Nephron (organoid): ENCODE measurements around the gene TRIM62.

Experiments used
- H3K27ac Mint-ChIP-seq, 3 experiments: 2 replicates each; pipeline ENCODE4 v1.8.0; 2020; ENCODE audit warnings: mixed read lengths in 3 of 3, mild to moderate bottlenecking in 2 of 3, moderate library complexity in 1 of 3
- H3K27me3 Mint-ChIP-seq: 2 replicates; pipeline ENCODE4 v1.8.0; 2021; ENCODE audit warnings: low read depth, mild to moderate bottlenecking, moderate library complexity, mixed read lengths
- H3K36me3 Mint-ChIP-seq: 2 replicates; pipeline ENCODE4 v1.8.0; 2020; ENCODE audit warnings: low read depth, mixed read lengths
- H3K4me1 Mint-ChIP-seq: 2 replicates; pipeline ENCODE4 v1.8.0; 2020; ENCODE audit warnings: mixed read lengths
- H3K4me3 Mint-ChIP-seq, 3 experiments: 2 replicates each; pipeline ENCODE4 v1.8.0; 2020; ENCODE audit warnings: mild to moderate bottlenecking in 3 of 3, mixed read lengths in 3 of 3, moderate library complexity in 2 of 3
- H3K9me3 Mint-ChIP-seq: 2 replicates; pipeline ENCODE4 v1.8.0; 2020; ENCODE audit warnings: mixed read lengths
- CTCF ChIP-seq, 3 experiments: fragments of 200-600 bp; sonication (generic); IDR thresholded peaks; one replicate each; pipeline ENCODE4 v1.5.0; 2021; ENCODE audit warnings: antibody characterized with exemption in 3 of 3; ENCODE audit not compliant: unreplicated experiment in 3 of 3

TRIM62 gene

DNA sequence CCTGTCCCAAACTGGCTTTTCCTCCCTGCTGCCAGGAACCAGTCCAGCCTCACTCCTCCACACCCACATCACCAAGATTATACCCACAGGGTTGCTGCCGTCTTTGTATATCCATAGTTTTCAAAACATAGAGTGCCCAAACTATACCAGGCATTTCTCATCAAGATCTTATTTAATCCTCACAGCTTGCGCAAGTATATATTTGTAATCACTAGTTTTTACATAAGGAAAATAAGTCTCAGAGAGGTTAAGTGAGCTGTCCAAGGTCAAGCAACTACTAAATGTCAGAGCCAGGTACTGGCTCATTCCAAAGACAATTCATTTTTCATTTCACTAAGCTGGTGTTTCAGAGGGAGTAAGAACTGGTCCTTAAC is 39.5 kb upstream of the TRIM62 start:
- Mint-ChIP-seq H3K27me3 (peaks cover 6% of the 10 kb centered on the region), H3K27ac (no peak overlapping the region), H3K9me3 (peaks cover 16% of the 10 kb centered on the region), H3K4me1 (no peaks in the 10 kb centered on the region), H3K4me3 (no peak overlapping the region), H3K36me3 (peaks cover 4% of the 10 kb centered on the region)
- TF ChIP-seq CTCF (IDR thresholded peaks at IDR 0.05; ENCODE audit: unreplicated experiment in 3 of 3): no peak

DNA sequence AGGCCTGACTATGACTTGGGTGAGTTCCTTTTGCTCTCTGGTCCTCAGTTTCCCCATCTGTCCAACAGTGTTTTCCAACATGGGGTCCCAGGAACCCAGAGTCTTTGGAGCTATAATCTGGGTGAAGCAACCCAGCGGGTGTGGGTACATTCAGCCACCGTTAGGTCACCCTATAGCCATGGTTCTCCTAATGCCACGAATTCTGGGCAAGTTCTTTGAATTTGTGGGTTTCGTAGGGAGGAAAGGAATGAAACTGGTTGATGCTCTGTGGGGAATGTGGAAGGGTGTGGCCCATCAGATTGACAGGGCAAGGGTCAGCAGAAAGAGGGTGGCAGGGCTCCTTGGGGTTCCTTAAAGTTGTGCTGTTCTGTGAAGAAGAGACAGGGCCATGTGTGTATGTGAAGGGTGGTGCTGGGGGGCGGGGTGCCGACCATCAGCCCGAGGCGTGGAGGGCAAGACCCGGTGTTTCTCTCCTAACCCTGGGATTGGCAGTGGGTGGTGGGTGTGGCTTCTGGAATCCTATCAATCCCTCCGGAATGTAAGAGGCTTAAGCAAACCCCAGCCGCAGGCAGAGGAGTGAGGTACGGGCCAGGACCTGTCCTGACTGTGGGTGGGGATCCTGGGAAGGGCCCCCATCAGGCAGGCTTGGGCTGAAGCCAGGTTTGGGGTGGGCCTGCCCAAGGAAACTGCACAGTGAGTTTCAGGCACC is 39.0 kb upstream of the TRIM62 start:
- H3K27ac Mint-ChIP-seq: no peak overlapping the region

DNA sequence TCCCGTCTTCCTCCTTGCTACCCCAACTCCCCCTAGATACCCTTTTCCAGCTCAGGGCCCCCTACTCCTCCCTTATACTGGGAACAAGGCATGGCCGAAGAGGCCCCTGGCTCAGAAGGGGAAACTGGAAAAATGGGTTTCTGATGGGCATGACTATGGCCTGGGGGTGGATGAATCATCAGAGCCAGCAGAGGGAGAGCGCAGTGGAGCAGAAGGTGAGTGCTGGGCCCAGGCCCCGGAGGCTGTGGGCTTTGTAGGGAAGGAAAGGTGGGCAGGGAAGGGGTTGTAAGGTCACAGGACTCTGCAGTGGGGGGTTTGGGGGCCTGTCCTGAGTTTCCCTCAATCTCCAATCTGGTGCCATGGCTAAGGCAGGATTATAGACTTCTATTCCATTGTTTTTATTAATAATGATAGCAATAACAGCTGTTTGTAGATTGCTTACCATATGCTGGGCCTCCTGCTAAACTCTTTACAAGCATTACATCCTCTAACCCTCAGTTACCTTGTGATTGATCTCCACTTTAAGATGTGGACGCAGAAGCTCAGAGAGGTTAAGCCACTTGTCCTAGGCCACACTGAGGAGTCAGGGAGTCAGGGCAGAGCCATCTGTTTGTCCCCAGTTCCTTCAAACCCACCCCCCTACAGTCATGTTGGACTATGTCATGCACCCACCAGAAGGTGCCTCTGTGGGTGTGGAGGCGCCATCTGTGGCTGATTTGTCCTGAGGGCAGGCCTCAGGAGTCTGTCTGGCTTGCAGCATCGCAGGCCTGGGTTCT is 38.2 kb upstream of the TRIM62 start:
- H3K36me3 Mint-ChIP-seq: peaks cover 3% of the 10 kb centered on the region

More for the DNA sequence above, 39.0 kb upstream of the TRIM62 start:
- Mint-ChIP-seq H3K4me3 (no peak overlapping the region), H3K27me3 (peaks cover 6% of the 10 kb centered on the region), H3K4me1 (no peaks in the 10 kb centered on the region), H3K9me3 (peaks cover 16% of the 10 kb centered on the region), H3K36me3 (peaks cover 4% of the 10 kb centered on the region)
- no peak for TF ChIP-seq CTCF (IDR thresholded peaks at IDR 0.05; ENCODE audit: unreplicated experiment in 3 of 3)

DNA sequence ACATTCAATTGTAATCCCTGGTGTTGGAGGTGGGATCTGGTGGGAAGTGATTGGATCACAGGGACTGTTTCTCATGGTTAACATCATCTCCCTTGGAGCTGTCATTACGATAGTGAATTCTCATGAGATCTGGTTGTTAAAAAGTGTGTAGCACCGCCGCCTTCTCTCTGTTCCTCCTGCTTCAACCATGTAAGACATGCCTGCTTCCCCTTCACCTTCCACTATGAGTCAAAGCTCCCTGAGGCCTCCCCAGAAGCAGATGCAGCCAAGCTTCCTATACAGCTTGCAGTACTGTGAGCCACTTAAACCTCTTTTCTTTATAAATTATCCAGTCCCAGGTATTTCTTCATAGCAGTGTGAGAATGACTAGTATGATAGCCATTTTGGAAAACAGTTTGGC is 30.1 kb upstream of the TRIM62 start:
- Mint-ChIP-seq H3K4me1 (no peaks in the 10 kb centered on the region), H3K27ac (no peak overlapping the region), H3K9me3 (peaks cover 3% of the 10 kb centered on the region)

More for the DNA sequence above, 38.2 kb upstream of the TRIM62 start:
- Mint-ChIP-seq H3K27me3 (peaks cover 6% of the 10 kb centered on the region), H3K4me1 (no peaks in the 10 kb centered on the region), H3K9me3 (peaks cover 11% of the 10 kb centered on the region), H3K27ac (peak overlapping the region in 1 of 3 experiments; percentile 9), H3K4me3 (no peak overlapping the region)
- no peak for TF ChIP-seq CTCF (IDR thresholded peaks at IDR 0.05; ENCODE audit: unreplicated experiment in 3 of 3)

DNA sequence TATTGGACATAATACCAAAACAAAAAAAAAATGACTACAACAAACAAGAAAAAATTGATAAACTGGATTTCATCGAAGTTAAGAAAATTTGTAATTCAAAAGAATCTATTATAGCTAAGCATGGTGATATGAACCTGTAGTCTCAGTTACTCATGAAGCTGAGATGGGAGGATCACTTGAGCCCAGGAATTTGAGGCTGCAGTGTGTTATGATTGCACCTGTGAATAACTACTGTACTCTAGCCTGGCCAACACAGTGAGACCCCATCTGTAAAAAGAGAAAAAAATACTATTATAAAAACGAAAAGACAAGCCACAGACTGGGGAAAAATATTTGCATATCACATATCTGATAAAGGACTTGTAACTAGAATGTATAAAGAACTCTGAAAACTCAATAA is 24.5 kb upstream of the TRIM62 start:
- Mint-ChIP-seq H3K4me1 (no peaks in the 10 kb centered on the region), H3K4me3 (no peak overlapping the region), H3K36me3 (no peaks in the 10 kb centered on the region), H3K27me3 (peaks cover 6% of the 10 kb centered on the region), H3K9me3 (no peaks in the 10 kb centered on the region), H3K27ac (no peak overlapping the region)
- TF ChIP-seq CTCF (IDR thresholded peaks at IDR 0.05; ENCODE audit: unreplicated experiment in 3 of 3): no peak

More for the DNA sequence above, 30.1 kb upstream of the TRIM62 start:
- no peak for TF ChIP-seq CTCF (IDR thresholded peaks at IDR 0.05; ENCODE audit: unreplicated experiment in 3 of 3)
- H3K4me3 Mint-ChIP-seq: no peak overlapping the region
- H3K36me3 Mint-ChIP-seq: no peaks in the 10 kb centered on the region
- H3K27me3 Mint-ChIP-seq: peaks cover 6% of the 10 kb centered on the region
